Stimulated activated CD4-positive, alpha-beta T cell treated with anti-CD3 and anti-CD28 coated beads, Interleukin-2, amount 100 ng/mL, for 4 hours (primary cell): Measurements from ENCODE around the gene CASTOR1.

Source experiments
- DNase-seq: peaks from one replicate; pipeline ENCODE4 v3.0.0-alpha.2; 2020; ENCODE audit warnings: low read depth

Gene CASTOR1

DNA sequence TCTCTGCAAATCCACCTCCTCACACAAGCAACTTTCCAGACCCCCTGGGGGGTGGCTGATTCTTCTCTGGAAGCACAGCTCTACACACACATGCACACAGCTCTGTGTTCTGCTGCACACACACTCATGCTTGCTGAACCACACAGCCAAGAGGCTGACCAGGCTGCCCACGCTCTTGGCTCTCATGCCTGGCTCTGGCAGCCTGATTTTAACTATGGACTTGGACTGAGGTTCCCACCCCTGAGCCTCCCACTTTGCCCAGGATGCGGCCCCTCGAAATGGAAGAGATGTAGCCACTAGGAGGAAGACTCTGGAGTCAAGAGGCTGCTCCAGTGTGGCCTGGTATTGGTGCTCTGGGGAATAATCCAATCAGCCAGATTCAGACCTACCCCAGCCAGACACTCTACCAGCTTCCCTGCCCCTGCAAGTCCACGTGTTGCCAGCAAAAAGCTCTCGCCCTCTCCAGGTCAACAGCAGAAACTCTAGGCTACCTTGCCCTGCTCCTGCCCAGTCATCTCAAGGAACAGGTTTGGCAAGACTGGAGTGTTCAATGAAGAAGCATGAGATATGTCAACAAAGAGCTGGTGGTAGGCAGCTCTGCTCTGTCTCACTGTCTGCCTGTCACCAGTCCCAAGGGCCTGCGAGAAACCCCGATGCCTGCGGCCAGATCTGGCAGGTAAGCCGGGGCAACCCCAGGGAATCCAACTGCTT is 8.8 kb upstream of the CASTOR1 start:
- no peak for DNase-seq

DNA sequence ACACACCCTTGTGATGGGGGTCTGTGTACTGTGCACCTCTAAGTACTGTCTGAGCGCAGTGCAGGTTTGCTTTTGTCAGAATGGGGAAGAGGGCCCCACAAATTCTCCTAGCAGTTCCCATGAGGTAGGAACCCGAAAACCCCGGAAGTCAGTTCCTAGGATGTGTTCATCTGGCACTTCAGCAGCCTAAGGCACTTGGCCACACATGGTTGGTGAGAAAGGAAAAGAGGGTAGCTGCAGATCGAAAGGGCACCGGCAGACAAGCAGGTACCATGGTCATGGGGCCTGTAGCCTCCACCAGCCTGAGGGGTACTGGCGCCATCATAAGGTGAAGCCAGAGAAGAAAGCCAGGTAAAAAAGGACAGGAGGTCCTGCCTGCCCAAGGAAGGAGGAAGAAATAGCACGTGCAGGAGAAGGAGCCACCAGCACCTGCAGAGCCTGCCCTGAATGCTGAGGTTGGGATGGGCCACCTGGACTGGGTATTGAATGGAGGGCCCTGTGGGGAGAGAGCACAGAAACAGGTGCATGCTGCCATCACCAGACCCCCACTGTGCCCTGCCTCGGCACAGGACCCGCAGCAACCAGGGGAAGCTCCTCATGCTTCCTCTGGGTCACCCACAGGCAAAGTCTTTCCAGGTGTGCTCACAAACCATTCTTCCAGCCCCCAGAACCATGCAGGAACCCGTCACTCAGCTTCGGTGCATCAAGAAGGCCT is 8.1 kb upstream of the CASTOR1 start:
- no peak for DNase-seq

DNA sequence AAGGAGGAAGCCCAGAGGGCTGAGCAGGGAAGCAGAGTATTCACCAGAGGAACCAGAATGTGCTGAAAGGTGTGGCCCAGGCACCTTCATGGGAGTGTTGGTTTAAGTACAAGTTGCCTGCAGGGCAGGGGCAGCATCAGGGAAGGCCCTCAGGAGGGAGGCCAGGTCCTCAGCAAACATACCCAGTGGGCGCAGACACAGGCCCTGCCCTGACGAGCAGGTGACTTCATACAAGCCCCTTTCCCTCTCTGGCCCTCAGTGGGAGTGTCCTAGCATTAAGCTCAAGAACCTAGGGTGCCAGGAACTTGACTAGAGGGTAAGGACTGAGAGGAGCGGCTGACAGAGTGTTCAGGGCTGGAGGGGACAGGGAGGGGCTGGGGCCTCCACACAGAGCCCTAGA is 7.5 kb upstream of the CASTOR1 start:
- DNase-seq, result no peak

GRCh38 chr22:30296324-30296723 is 7.0 kb upstream of the CASTOR1 start:
- DNase-seq, result no peak

DNA sequence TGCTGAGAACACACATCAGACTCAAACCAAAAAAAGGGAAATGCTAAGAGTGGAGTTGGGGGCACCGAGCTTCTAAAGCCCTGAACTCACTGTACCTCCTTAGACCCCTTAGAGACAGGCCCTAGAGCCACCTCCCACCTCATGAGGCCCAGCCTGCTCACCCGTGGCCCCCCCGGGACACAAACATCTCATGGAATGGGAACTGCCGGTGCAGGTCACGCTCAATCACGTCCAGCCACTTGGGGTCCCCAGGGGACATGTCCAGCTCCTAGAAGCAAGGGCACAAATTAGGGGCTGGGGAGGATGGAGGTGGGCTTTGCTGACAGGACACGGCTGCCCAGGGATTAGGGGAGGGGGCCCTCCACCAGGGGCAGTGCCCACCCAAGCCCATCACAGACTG is 6.3 kb upstream of the CASTOR1 start:
- no peak for DNase-seq

DNA sequence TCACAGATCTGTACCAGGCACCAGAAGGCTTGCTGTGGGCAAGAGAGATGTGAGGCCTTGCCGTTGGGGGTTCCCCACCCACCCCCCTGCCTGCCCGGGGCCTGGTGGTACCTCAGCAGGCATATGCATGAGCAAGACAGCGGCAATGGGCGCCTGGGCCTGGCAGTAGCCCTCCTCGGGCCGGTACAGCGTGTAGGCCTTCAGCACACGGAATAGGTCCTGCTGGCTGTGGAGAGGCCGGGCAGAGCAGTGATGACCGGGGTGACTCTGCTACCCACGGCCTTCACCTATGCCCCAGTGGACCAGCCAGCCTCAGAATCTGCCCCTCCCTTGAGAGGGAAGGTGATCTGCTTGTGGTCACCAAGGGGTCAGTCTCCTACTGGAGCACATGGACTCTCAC is 5.5 kb upstream of the CASTOR1 start:
- DNase-seq, result no peak

GRCh38 chr22:30294066-30294465 is 4.8 kb upstream of the CASTOR1 start:
- DNase-seq, result no peak

GRCh38 chr22:30293026-30293425 is 3.7 kb upstream of the CASTOR1 start:
- DNase-seq, result no peak

- no peak for DNase-seq
Observed at GRCh38 chr22:30292069-30292970, 3.0 kb upstream of the CASTOR1 start.

- DNase-seq, result no peak
Observed at GRCh38 chr22:30291058-30291892, 2.0 kb upstream of the CASTOR1 start.

GRCh38 chr22:30290342-30291057 is 1.2 kb upstream of the CASTOR1 start:
- no peak for DNase-seq

DNA sequence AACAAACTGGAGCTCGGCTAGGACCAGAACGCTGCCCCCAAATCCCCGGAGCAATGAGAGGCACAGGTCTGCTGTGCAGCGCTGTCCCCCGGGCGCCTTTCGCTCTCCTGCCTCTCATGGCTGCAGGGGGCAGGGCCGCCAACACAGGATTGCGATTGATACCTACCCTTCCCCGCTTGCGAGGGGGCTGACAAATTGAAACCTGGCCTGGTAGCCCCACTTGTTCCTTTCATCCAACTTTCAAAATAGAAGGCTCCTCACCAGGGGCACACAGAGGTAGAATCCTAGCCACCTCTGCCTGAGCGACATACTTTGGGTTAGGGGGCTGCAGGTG is 642 bp upstream of the CASTOR1 start:
- DNase-seq, result no peak

DNA sequence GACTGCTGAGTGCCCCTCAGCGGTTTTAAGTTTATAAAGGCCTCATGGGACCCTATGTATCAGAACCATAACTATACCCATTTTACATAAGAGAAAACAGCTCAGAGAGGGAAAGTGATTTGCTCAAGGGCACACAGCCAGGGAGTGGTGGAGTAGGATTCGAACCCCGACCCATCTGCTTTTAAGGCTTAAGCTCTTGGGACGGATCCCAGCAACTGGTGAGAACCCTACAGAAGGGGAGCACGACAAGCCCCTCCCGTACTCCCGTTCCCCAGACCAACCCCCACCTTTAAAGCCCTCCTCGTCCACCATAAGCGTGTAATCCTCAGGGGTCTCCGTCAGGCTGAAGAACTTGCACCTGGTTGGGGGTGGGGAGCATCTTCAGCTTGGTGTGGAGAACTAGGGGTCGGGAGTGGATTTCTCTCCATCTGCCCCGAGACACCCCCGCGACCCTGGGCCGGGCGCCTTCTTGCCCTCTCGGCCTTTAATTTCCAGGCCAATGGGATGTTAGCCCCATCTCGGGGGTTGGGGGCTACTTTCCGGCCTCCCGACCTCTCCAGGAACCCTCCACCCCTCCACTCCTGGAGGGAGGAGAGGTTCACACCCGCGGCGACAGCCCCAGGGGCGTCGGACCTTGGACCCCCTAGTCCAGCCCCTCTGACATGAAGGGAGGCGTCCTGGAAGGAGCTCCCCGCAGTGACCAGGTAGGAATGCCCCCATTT is 725 bp downstream of the CASTOR1 start:
- DNase-seq, result no peak

GRCh38 chr22:30287648-30288418 is 1.5 kb downstream of the CASTOR1 start:
- DNase-seq, result peak; percentile 82

DNA sequence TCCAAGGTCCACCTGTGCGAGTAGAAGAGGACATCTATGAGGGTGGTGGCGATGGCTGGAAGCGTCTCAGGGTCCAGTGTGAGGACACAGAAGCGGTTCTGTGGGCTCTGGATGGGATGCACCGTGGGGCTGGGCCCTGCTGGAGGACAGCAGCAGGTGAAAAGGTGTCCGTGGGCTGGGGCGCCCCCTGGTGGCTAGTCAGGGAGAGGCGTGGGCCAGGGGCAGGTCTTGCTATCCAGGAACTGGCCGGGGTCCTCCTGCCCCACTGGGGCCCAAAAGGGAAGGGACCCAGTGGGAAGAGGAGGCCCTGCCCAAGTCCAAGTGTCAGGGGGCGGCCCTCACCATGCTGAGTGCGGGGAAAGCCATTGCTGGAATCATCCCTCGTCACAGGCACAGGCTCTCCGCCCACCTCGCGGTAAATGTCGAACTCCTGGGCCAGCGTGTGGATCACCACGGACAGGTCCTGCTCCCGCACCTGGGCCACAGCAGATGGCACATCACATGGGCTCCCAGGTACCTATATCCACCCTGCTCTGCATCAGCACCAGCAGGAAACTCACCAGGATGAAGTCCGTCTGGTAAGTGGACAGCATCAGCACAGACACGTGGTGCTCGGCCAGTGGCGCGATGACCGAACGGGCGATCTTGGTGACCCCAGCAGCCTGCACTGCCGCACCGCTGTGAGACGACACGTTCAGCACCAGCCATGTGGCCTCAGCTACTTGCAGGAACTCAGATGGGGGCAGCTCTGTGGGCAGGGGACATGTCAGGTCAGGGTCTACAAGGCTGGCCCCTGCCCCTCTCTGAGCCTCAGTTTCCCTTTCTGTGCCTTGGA is 2.3 kb downstream of the CASTOR1 start:
- peak; percentile 78 for DNase-seq

DNA sequence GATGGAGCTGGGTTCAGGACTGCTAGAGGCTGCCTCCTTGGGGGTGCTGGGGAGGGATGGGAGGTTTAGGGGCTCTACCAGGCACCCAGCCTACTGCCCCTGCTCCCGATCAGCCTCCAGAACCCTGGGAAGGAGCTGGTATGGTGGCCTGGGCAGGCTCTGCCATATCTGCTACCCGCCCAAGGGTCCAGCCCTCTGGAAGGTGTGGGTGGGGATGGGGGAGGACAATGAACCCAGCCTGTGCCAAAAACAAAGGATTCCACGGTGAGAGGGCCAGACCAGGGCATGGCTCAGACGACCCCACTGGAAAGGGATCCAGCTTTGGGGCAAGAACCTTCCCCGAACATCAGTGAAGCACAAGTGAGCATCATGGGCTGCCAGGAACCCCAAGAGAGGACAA is 3.0 kb downstream of the CASTOR1 start:
- no peak for DNase-seq

GRCh38 chr22:30285846-30286200 is 3.5 kb downstream of the CASTOR1 start:
- no peak for DNase-seq

- DNase-seq, result no peak
Observed at GRCh38 chr22:30285176-30285845, 4.0 kb downstream of the CASTOR1 start.
